ENCODE data around the gene PNKP.

Gene PNKP

GRCh38 chr19:49811328-49811727 lies 56.0 kb downstream of the PNKP start:
- Histone ChIP-seq H3K79me1 (ENCODE audit: low read depth, low read length) (peaks cover 3% of the 10 kb centered on the region), H3K18ac (ENCODE audit: low read length) (no peak overlapping the region), H4K8ac (ENCODE audit: low read depth, low read length) (no peak overlapping the region), H2AK5ac (ENCODE audit: low read depth, low read length) (no peak overlapping the region), H3K9ac (ENCODE audit: low read depth, low read length, poor library complexity) (no peak overlapping the region), H3K27me3 (ENCODE audit: control insufficient read depth in 3 of 3, insufficient read depth in 3 of 3, low read depth in 1 of 3, low read length in 3 of 3) (no peaks in the 10 kb centered on the region), H3K4ac (ENCODE audit: low read length) (no peak overlapping the region), H3K36me3 (replicated peaks in 1 of 2; ENCODE audit: control insufficient read depth in 2 of 2, insufficient read depth in 2 of 2, low read length in 2 of 2) (peaks cover 9 to 25% of the 10 kb centered on the region in 2 donors), H2BK12ac (ENCODE audit: low read length) (no peak overlapping the region), H3K4me3 (ENCODE audit: low read length in 2 of 2) (no peak overlapping the region), H3K4me1 (ENCODE audit: control insufficient read depth in 2 of 2, insufficient read depth in 1 of 2, low read depth in 1 of 2, low read length in 2 of 2) (peaks cover 6 to 19% of the 10 kb centered on the region in 2 donors), H2BK5ac (ENCODE audit: low read length) (no peak overlapping the region), H3K27ac (replicated peaks; ENCODE audit: low read length) (no peak overlapping the region), H3K4me2 (ENCODE audit: insufficient read depth, low read length, poor library complexity, severe bottlenecking) (no peak overlapping the region), H4K91ac (ENCODE audit: low read depth, low read length, poor library complexity) (no peak overlapping the region), H2BK120ac (ENCODE audit: low read depth, low read length) (no peak overlapping the region), H2AFZ (ENCODE audit: low read length) (no peak overlapping the region), H3K9me3 (replicated peaks in 1 of 2; ENCODE audit: control insufficient read depth in 2 of 2, insufficient read depth in 1 of 2, low read depth in 1 of 2, low read length in 2 of 2) (peaks cover 0 to 2% of the 10 kb centered on the region in 2 donors), H3K14ac (ENCODE audit: low read length) (no peak overlapping the region), H3K23ac (ENCODE audit: low read depth, low read length, poor library complexity) (no peak overlapping the region), H2BK15ac (ENCODE audit: low read length) (no peak overlapping the region)
- no CpG with 5 or more reads among the region's 6 CpGs for WGBS, 2 donors (ENCODE audit: extremely low coverage in 2 of 2, insufficient read length in 2 of 2, insufficient replicate concordance in 1 of 2)
- DNase-seq (ENCODE audit: low spot score), result no peak

Small RNA genes within 50 kb of the gene (small RNA-seq; reads per million reads assigned to genes)
- 2.0 reads per million for gene MIR4749 (ENCODE audit: insufficient read depth)

Data from neuronal stem cell (in vitro differentiated cells).